Esophagus (tissue), 2 donors: ENCODE results near the gene STK10. TPM values are rescaled to one million over a fixed set of nuclear protein-coding genes. Genes with fewer than 3 reads are reported as not detected.
"Not testable (repeated sequence)": the region's sequence is repeated elsewhere in the genome, so short reads cannot be mapped to it uniquely, and the experiment has no call there.

Source experiments
- H3K27ac ChIP-seq, 2 donors: one replicate each; pipeline ENCODE4 v1.5.1; 2013; ENCODE audit warnings: low read depth in 2 of 2, mild to moderate bottlenecking in 2 of 2, inconsistent platforms in 1 of 2, low read length in 1 of 2, moderate library complexity in 1 of 2
- H3K27me3 ChIP-seq, 2 donors: one replicate each; pipeline ENCODE4 v1.6.1; 2013; ENCODE audit warnings: low read length in 2 of 2, control low read depth in 1 of 2, mild to moderate bottlenecking in 1 of 2; ENCODE audit not compliant: insufficient read depth in 2 of 2, control insufficient read depth in 1 of 2
- H3K36me3 ChIP-seq, 2 donors: one replicate each; pipeline ENCODE4 v1.6.1; 2013; ENCODE audit warnings: low read length in 1 of 2; ENCODE audit not compliant: control insufficient read depth in 2 of 2, insufficient read depth in 2 of 2
- H3K4me1 ChIP-seq, 2 donors: one replicate each; pipeline ENCODE4 v1.6.1; 2013; ENCODE audit warnings: low read length in 1 of 2; ENCODE audit not compliant: control insufficient read depth in 2 of 2, insufficient read depth in 2 of 2
- H3K4me3 ChIP-seq, 2 donors: one replicate each; pipeline ENCODE4 v1.5.1; 2013; ENCODE audit warnings: low read length in 2 of 2, mild to moderate bottlenecking in 2 of 2, low read depth in 1 of 2, moderate library complexity in 1 of 2
- H3K9me3 ChIP-seq, 2 donors: one replicate each; pipeline ENCODE4 v1.6.1; 2013; ENCODE audit warnings: mild to moderate bottlenecking in 2 of 2, low read depth in 1 of 2, low read length in 1 of 2, moderate library complexity in 1 of 2; ENCODE audit not compliant: control insufficient read depth in 2 of 2, insufficient read depth in 1 of 2
- WGBS, 2 donors: extraction: QIAGEN DNeasy Blood & Tissue Kit; methylation state at CpG; one replicate each; pipeline ENCODE4 v1.1.7; 2013; 5-methylcytosine and 5-hydroxymethylcytosine counted together
- polyA plus RNA-seq, 2 donors: library from polyadenylated mRNA; stranded (reverse); fragments of 200-250 nt; gene quantifications; one replicate each; pipeline ENCODE4 v1.2.3, GENCODE V29; 2013
- donor health status: healthy with polysubstance abuse.
- donor health status: Bipolar disorder and iron deficiency.

Gene STK10
- polyA plus RNA-seq, 2 donors, result 3.9 to 7.7 TPM

DNA sequence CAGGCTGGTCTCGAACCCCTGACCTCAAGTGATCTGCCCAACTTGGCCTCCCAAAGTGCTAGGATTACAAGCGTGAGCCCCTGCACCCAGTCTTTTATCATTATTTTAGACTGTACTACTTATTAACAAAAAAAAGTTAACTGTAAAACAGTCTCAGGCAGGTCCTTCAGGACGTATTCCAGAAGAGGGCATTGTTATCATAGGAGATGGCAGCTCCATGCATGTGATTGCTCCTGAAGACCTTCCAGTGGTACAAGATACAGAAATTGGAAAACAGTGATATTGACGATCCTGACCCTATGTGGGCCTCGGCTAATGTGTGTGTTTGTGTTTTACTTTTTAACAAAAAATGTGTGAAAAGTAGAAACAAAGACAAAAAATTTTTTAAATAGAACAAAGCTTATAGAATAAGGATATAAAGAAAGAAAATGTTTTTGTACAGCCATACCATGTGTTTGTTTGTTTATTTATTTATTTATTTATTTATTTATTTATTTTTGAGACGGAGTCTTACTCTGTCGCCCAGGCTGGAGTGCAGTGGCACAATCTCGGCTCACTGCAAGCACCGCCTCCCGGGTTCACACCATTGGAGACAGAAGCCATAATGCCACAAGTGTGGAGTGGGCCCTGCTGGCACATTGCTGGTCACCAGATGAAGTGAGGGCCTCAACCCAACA is 167.8 kb downstream of the STK10 start:
- H3K27me3 ChIP-seq, H3K9me3 ChIP-seq, H3K27ac ChIP-seq, H3K4me1 ChIP-seq, H3K36me3 ChIP-seq, H3K4me3 ChIP-seq: not testable (repeated sequence)
- 80 to 89% methylated on average over 10 of the region's 10 CpGs for WGBS, 2 donors

DNA sequence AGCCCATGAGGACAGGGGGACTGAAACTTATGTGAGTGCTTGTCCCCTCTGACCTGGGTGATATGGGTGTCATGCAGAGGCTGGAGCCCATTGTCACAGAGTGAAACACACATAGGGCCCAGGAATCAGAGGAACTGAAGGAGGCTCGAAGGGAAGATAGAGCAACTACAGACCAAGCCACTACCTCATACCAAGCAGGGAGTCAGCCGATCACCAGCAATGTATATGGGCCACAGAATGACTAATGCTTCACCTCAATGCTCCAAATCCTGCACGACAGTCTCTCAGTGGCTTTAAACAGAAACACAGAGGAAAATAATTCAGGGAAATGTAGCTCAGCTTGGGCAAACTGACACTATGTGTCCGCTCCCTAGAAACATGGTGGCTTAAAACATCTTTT is 172.7 kb downstream of the STK10 start:
- H3K4me1 ChIP-seq, result no peaks in the 10 kb centered on the region

DNA sequence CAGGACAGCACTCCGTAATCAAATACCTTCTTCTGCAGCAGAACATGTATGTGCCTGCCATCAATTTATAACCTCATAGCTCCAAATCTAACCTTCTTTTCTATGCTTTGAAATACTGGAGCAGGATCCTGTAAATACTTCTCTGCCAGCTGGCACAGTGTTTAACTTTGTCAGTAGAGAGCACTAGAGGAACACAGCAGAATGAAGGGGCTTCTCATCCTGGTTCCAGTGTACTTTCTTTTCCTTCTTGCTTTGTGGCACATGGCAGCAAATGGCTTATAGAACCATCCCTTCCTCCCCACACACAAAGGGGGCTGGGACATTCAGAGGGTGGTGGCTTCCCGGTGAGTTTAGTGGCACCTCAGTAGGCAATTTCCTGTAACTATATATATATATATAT is 177.7 kb downstream of the STK10 start:
- no peak overlapping the region for H3K4me3 ChIP-seq
- H3K36me3 ChIP-seq, result no peaks in the 10 kb centered on the region
- H3K9me3 ChIP-seq, result no peaks in the 10 kb centered on the region
- peaks cover 0 to 4% of the 10 kb centered on the region in 2 donors for H3K4me1 ChIP-seq
- 35 to 68% methylated on average over 2 of the region's 2 CpGs for WGBS, 2 donors
- H3K27me3 ChIP-seq, result no peaks in the 10 kb centered on the region
- H3K27ac ChIP-seq, result no peak overlapping the region

More for the DNA sequence above, 172.7 kb downstream of the STK10 start:
- H3K4me3 ChIP-seq, result no peak overlapping the region
- WGBS, 2 donors, result 80 to 91% methylated on average over 4 of the region's 4 CpGs
- H3K27ac ChIP-seq, result no peak overlapping the region
- H3K27me3 ChIP-seq, result no peaks in the 10 kb centered on the region
- H3K36me3 ChIP-seq, result no peaks in the 10 kb centered on the region
- H3K9me3 ChIP-seq, result no peaks in the 10 kb centered on the region

DNA sequence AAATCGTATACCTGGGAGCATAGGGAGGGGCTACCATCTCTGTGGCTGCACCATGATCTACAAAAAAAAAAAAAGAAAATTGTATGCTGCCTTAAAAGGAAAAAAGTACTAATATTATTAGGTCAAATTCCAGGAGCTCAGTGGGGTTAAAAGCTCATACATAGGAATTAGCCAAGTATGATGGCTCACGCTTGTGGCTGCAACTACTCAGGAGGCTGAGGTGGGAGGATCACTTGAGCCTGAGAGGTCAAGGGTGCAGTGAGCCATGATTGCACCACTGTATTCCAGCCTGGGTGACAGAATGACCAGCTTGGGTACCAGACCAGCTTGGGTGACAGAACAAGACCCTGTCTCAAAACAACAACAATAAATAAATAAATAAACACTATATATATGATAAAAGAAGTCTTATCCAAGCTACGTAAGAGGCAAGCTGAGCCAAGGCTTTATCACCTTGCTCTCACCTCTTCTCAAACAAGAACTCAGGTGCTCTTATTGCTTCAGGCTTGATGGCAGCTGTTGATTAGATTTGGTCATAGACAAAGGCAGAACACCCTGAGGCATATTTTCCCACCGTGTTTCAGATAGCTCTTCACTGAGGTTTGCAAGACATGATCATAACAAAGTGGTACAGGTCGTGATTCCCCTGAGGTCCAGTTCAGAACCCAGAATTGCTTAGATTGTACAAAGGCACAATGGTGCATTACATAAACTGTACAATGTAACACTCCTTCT is 178.3 kb downstream of the STK10 start:
- Histone ChIP-seq H3K36me3 (no peaks in the 10 kb centered on the region), H3K9me3 (no peaks in the 10 kb centered on the region), H3K27me3 (no peaks in the 10 kb centered on the region), H3K4me1 (peaks cover 0 to 4% of the 10 kb centered on the region in 2 donors), H3K27ac (no peak overlapping the region), H3K4me3 (no peak overlapping the region)
- WGBS, 2 donors, result 58 to 60% methylated on average over 5 of the region's 5 CpGs

DNA sequence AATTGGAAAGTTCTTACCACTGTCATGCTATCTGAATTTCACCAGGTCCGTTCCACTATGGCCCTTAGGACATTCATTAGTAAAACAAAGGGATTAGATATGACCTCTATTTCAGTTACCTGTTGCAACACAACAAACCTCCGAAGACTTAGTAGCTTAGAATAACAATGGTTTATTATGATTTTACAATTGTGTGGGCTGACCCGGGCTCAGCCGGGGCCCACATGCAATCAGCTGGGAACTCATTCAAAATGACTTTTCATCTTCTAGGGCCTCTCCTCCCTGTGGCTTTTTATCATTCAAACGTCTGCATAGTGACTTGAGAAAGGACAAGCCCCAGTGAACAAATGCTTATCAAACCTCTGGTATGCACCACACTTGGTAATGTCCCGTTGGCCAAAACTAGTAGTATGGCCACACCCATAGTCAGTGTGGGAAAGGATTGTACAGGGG is 179.3 kb downstream of the STK10 start:
- H3K27me3 ChIP-seq, result no peaks in the 10 kb centered on the region
- H3K36me3 ChIP-seq, result no peaks in the 10 kb centered on the region
- WGBS, 2 donors, result 45 to 46% methylated on average over 6 of the region's 6 CpGs
- no peaks in the 10 kb centered on the region for H3K9me3 ChIP-seq
- peaks cover 0 to 4% of the 10 kb centered on the region in 2 donors for H3K4me1 ChIP-seq
- H3K4me3 ChIP-seq, result no peak overlapping the region
- no peak overlapping the region for H3K27ac ChIP-seq

- Histone ChIP-seq H3K27me3 (no peaks in the 10 kb centered on the region), H3K4me1 (peaks cover 0 to 4% of the 10 kb centered on the region in 2 donors), H3K9me3 (no peaks in the 10 kb centered on the region), H3K27ac (no peak overlapping the region), H3K36me3 (no peaks in the 10 kb centered on the region), H3K4me3 (peak overlapping the region in 1 of 2 donors; percentile 89)
- 26 to 42% methylated on average over 3 of the region's 3 CpGs for WGBS, 2 donors
These were observed 179.9 kb downstream of the STK10 start for GRCh38 chr5:172008111-172008455.

- Histone ChIP-seq H3K4me3 (peak overlapping the region; percentile 88 to 89), H3K27ac (peak overlapping the region; percentile 92 to 100), H3K4me1 (peaks cover 0 to 4% of the 10 kb centered on the region in 2 donors), H3K36me3 (no peaks in the 10 kb centered on the region), H3K9me3 (no peaks in the 10 kb centered on the region), H3K27me3 (no peaks in the 10 kb centered on the region)
- WGBS, 2 donors, result 28 to 29% methylated on average over 37 of the region's 37 CpGs
These were observed 180.6 kb downstream of the STK10 start for GRCh38 chr5:172007175-172008110.

- Histone ChIP-seq H3K27ac (peak within 1 kb of the TSS; percentile 92 to 100), H3K27me3 (no peaks in the 10 kb centered on the region), H3K4me3 (peak within 1 kb of the TSS; percentile 88 to 89), H3K9me3 (no peaks in the 10 kb centered on the region), H3K4me1 (peaks cover 0 to 4% of the 10 kb centered on the region in 2 donors), H3K36me3 (no peaks in the 10 kb centered on the region)
- 0% methylated on average over 66 to 81 of the region's 81 CpGs for WGBS, 2 donors
These were observed 181.5 kb downstream of the STK10 start, which contains the start of gene FBXW11 for GRCh38 chr5:172006321-172007174. TSS of gene FBXW11 (minus strand) at chr5:172006638. CDS start at chr5:172006502, 136 bp downstream.
